HCT116 (cell line): ENCODE measurements around the gene MIF4GD. TPM values are rescaled to one million over a fixed set of nuclear protein-coding genes. Genes with fewer than 3 reads are reported as not detected.

ENCODE experiments used
- ATAC-seq: fragments of 200-7000 bp; cut with Tn5 transposase; 2 replicates; pipeline ENCODE4 v1.9.1; 2020; ENCODE audit warnings: mild to moderate bottlenecking, moderate library complexity
- BruUV-seq: library from RNA; stranded (reverse); fragments of 400-500 nt; replicated peaks from 2 replicates; lab custom pipeline; 2021; lab: Mats Ljungman, UMichigan
- CTCF ChIA-PET: fragments of 300-600 bp; sonication (Branson Sonifier 250); formaldehyde crosslinking; loops from one replicate; lab custom pipeline; 2021; ENCODE audit warnings: antibody characterized with exemption; lab: Charles Lee
- POLR2A ChIA-PET: fragments of 300-600, 350-600 bp; sonication (Branson Sonifier 250); formaldehyde crosslinking; loops from one replicate; lab custom pipeline; 2021; ENCODE audit warnings: antibody characterized with exemption; lab: Charles Lee
- RAD21 ChIA-PET, 2 experiments: fragments of 300-600 bp; sonication (Branson Sonifier 250); formaldehyde crosslinking; loops; one replicate each; lab custom pipeline; 2023; ENCODE audit warnings: low total read pairs in 2 of 2; ENCODE audit not compliant: uncharacterized antibody in 2 of 2, unreplicated experiment in 2 of 2, low non-redundant PET in 1 of 2; lab: Charles Lee
- DNase-seq: peaks from one replicate; pipeline ENCODE4 v3.0.0-alpha.2; 2010; ENCODE audit warnings: low read depth, low spot score
- H2AFZ ChIP-seq: fragments of 200-600 bp; shearing (Covaris generic), sonication (generic); 2 replicates; pipeline ENCODE4 v1.6.1; 2017; ENCODE audit warnings: low read depth, mixed run types, mixed read lengths, antibody characterized with exemption, low read length; ENCODE audit not compliant: poor library complexity, severe bottlenecking
- H3K27ac ChIP-seq: 2 replicates; pipeline ENCODE4 v1.5.1; 2012; ENCODE audit warnings: low read depth, low read length
- H3K27me3 ChIP-seq: fragments of 200-600 bp; sonication (generic); 2 replicates; pipeline ENCODE4 v1.6.1; 2016; ENCODE audit warnings: mixed run types, low read length, mixed read lengths; ENCODE audit not compliant: insufficient read depth
- H3K36me3 ChIP-seq, 2 experiments: fragments of 200-500 bp in 1 of 2; fragments of 200-600 bp in 1 of 2; sonication (Bioruptor generic) in 1 of 2; sonication (generic) in 1 of 2; 2 replicates each; pipeline versions ENCODE4 v1.5.1 to v1.6.1; 2014 to 2016; ENCODE audit warnings: low read length in 2 of 2, inconsistent platforms in 1 of 2, mixed read lengths in 1 of 2, mixed run types in 1 of 2; ENCODE audit not compliant: insufficient read depth in 2 of 2, control insufficient read depth in 1 of 2
- H3K4me1 ChIP-seq, 2 experiments: fragments of 200-600 bp in 1 of 2; sonication (generic) in 1 of 2; 2 replicates each; pipeline versions ENCODE4 v1.5.1 to v1.6.1; 2012 to 2017; ENCODE audit warnings: low read length in 2 of 2, inconsistent platforms in 1 of 2, mild to moderate bottlenecking in 1 of 2, mixed read lengths in 1 of 2, mixed run types in 1 of 2, moderate library complexity in 1 of 2; ENCODE audit not compliant: insufficient read depth in 2 of 2, control insufficient read depth in 1 of 2
- H3K4me2 ChIP-seq: fragments of 200-600 bp; sonication (generic); 2 replicates; pipeline ENCODE4 v1.6.1; 2017; ENCODE audit warnings: mixed run types, low read length, mixed read lengths
- H3K4me3 ChIP-seq, 2 experiments: fragments of 200-600 bp in 1 of 2; sonication (generic) in 1 of 2; replicated peaks in 1 of 2; 2 replicates each; pipeline ENCODE4 v1.5.1; 2011 to 2016; ENCODE audit warnings: low read length in 2 of 2, control low read depth in 1 of 2, low read depth in 1 of 2, mild to moderate bottlenecking in 1 of 2, mixed read lengths in 1 of 2, mixed run types in 1 of 2
- H3K79me2 ChIP-seq: fragments of 200-600 bp; sonication (generic); 2 replicates; pipeline ENCODE4 v1.6.1; 2017; ENCODE audit warnings: mild to moderate bottlenecking, mixed run types, low read length, moderate library complexity, mixed read lengths; ENCODE audit not compliant: insufficient read depth
- H3K9ac ChIP-seq: fragments of 200-600 bp; sonication (generic); 2 replicates; pipeline ENCODE4 v1.6.1; 2016; ENCODE audit warnings: low read length, mixed read lengths
- H3K9me2 ChIP-seq: fragments of 200-600 bp; sonication (generic), shearing (Covaris generic); 2 replicates; pipeline ENCODE4 v1.6.1; 2017; ENCODE audit warnings: mixed run types, mild to moderate bottlenecking, moderate library complexity; ENCODE audit not compliant: insufficient read depth
- H3K9me3 ChIP-seq, 2 experiments: fragments of 200-500 bp in 1 of 2; fragments of 200-600 bp in 1 of 2; sonication (Bioruptor generic) in 1 of 2; sonication (generic) in 1 of 2; 2 replicates each; pipeline ENCODE4 v1.6.1; 2014 to 2017; ENCODE audit warnings: low read length in 2 of 2, mixed read lengths in 2 of 2, inconsistent platforms in 1 of 2, low read depth in 1 of 2, mild to moderate bottlenecking in 1 of 2, mixed run types in 1 of 2, moderate library complexity in 1 of 2; ENCODE audit not compliant: control insufficient read depth in 1 of 2, insufficient read depth in 1 of 2
- H4K20me1 ChIP-seq: fragments of 200-600 bp; sonication (generic), shearing (Covaris generic); 2 replicates; pipeline ENCODE4 v1.6.1; 2017; ENCODE audit warnings: mixed run types, mild to moderate bottlenecking, moderate library complexity; ENCODE audit not compliant: insufficient read depth
- CBX3 ChIP-seq: IDR thresholded peaks from 2 replicates; pipeline ENCODE4 v1.6.1; 2012; ENCODE audit warnings: low read depth
- ELF1 ChIP-seq: IDR thresholded peaks from 2 replicates; pipeline ENCODE4 v1.6.1; 2012; ENCODE audit warnings: low read depth, borderline replicate concordance
- EZH2phosphoT487 ChIP-seq: fragments of 200-600 bp; IDR thresholded peaks from 2 replicates; pipeline ENCODE4 v1.6.1; 2018; ENCODE audit warnings: antibody characterized with exemption, borderline replicate concordance
- FOSL1 ChIP-seq: IDR thresholded peaks from 2 replicates; pipeline ENCODE4 v1.6.1; 2012; ENCODE audit warnings: low read depth
- JUND ChIP-seq: IDR thresholded peaks from 2 replicates; pipeline ENCODE4 v1.6.1; 2012
- POLR2A ChIP-seq: IDR thresholded peaks from 2 replicates; pipeline ENCODE4 v1.7.0; 2011; ENCODE audit warnings: borderline replicate concordance; ENCODE audit not compliant: insufficient read depth, insufficient read length; ENCODE audit errors: extremely low read depth
- RAD21 ChIP-seq: IDR thresholded peaks from 2 replicates; pipeline ENCODE4 v1.6.1; 2012; ENCODE audit warnings: low read depth, mild to moderate bottlenecking
- SIN3A ChIP-seq: IDR thresholded peaks from 2 replicates; pipeline ENCODE4 v1.6.1; 2012; ENCODE audit warnings: low read depth
- SP1 ChIP-seq: IDR thresholded peaks from 2 replicates; pipeline ENCODE4 v1.6.1; 2012; ENCODE audit warnings: low read depth
- SRF ChIP-seq: IDR thresholded peaks from 2 replicates; pipeline ENCODE4 v1.6.1; 2012; ENCODE audit warnings: low read depth
- TCF7L2 ChIP-seq: IDR thresholded peaks from 2 replicates; pipeline ENCODE4 v1.7.0; 2011; ENCODE audit warnings: borderline replicate concordance, inconsistent platforms; ENCODE audit not compliant: insufficient read depth, insufficient read length; ENCODE audit errors: extremely low read depth
- ZFX ChIP-seq: fragments of 450-650 bp; IDR thresholded peaks from 2 replicates; pipeline ENCODE4 v1.6.1; 2017
- ZNF274 ChIP-seq: fragments of 200-500 bp; sonication (Bioruptor generic); IDR thresholded peaks from 2 replicates; pipeline ENCODE4 v1.6.1; 2014; ENCODE audit warnings: mild to moderate bottlenecking, low read depth, low read length, inconsistent platforms
- intact Hi-C: fragments of 100-400 bp; cut with micrococcal nuclease; formaldehyde crosslinking; loops from 2 replicates; pipeline ENCODE4 v1.10.0; 2022
- total RNA-seq: library from RNA; stranded (reverse); gene quantifications from one replicate; pipeline ENCODE4 v1.2.1, GENCODE V29; 2021; ENCODE audit not compliant: unreplicated experiment
- TF ChIP-seq, protein P1 (sequence below), 3 experiments: fragments of 200-600 bp in 1 of 3; sonication (generic) in 1 of 3; IDR thresholded peaks in 2 of 3; conservative IDR thresholded peaks in 1 of 3; 2 replicates each; pipeline ENCODE4 v1.5.1; 2012 to 2017; ENCODE audit warnings: low read depth in 2 of 3, low read length in 2 of 3, antibody characterized with exemption in 1 of 3, borderline replicate concordance in 1 of 3, control low read depth in 1 of 3, mild to moderate bottlenecking in 1 of 3, mixed read lengths in 1 of 3, mixed run types in 1 of 3, moderate library complexity in 1 of 3; ENCODE audit not compliant: insufficient read depth in 1 of 3
- TF ChIP-seq, protein P2 (sequence below): IDR thresholded peaks from 2 replicates; pipeline ENCODE4 v1.6.1; 2012; ENCODE audit warnings: low read depth
- TF ChIP-seq, protein P3 (sequence below): IDR thresholded peaks from 2 replicates; pipeline ENCODE4 v1.6.1; 2012
- TF ChIP-seq, protein P4 (sequence below): IDR thresholded peaks from 2 replicates; pipeline ENCODE4 v1.6.1; 2011; ENCODE audit warnings: mild to moderate bottlenecking, low read length, moderate library complexity; ENCODE audit not compliant: insufficient replicate concordance; ENCODE audit errors: extremely low read depth

The MIF4GD gene
- total RNA-seq, 1 experiment from 2014 or later: 35.2 TPM

DNA sequence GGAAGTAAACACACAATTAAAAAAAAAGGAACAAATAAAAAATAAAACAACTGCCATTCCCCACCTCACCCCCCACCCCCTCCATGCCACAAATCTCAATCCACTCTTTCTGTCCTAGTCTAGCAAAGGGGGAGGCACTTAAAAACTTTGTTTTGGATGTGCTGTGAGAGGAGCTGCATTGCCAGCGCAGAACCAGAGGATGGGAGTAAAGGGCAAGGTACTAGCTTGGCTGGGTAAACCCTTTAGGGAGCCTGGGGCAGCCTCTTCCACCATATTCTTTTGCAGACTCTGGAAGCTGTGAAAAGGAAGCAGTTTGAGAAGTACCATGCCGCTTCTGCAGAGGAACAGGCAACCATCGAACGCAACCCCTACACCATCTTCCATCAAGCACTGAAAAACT lies 8.0 kb downstream of the MIF4GD start:
- H3K27me3 ChIP-seq: no peaks in the 10 kb centered on the region
- no peaks in the 10 kb centered on the region for H4K20me1 ChIP-seq
- intact Hi-C loops: loop anchor here (10.0 kb wide), 1 partner anchor 148 kb away; no protein-coding TSS in a partner anchor
- ChIA-PET CTCF (interaction anchor here (1.0 to 5.8 kb wide), 5 partner anchors 7 to 149 kb away, joined by 3 to 42 read pairs (median 4); partner anchors contain the start of genes GRB2, MIF4GD and SLC25A19), POLR2A (interaction anchor here (0.7 to 2.6 kb wide), 2 partner anchors 26 to 436 kb away, joined by 3 to 13 read pairs; partner anchors contain the start of gene SLC25A19), RAD21 (interaction anchor here in 1 of 2 experiments (0.8 to 1.2 kb wide), 3 partner anchors 8 to 149 kb away, joined by 3 to 5 read pairs (median 3); partner anchors contain the start of genes GRB2 and MIF4GD)
- H3K9me3 ChIP-seq: no peaks in the 10 kb centered on the region
- BruUV-seq: no TSS peak
- peaks cover 18 to 39% of the 10 kb centered on the region in 2 experiments; a peak in 3 of 4 replicates for H3K36me3 ChIP-seq
- peaks cover 17 to 35% of the 10 kb centered on the region in 2 experiments for H3K4me1 ChIP-seq
- H3K9me2 ChIP-seq: no peaks in the 10 kb centered on the region
- ATAC-seq (no peak), DNase-seq (no peak)
- no peak for TF ChIP-seq CBX3
- no peak for TF ChIP-seq SRF
- TF ChIP-seq FOSL1: no peak
- TF ChIP-seq ZNF274: no peak
- no peak for TF ChIP-seq SP1
- TF ChIP-seq ZFX: no peak
- TF ChIP-seq EZH2phosphoT487: no peak
- TF ChIP-seq, protein P1, sequence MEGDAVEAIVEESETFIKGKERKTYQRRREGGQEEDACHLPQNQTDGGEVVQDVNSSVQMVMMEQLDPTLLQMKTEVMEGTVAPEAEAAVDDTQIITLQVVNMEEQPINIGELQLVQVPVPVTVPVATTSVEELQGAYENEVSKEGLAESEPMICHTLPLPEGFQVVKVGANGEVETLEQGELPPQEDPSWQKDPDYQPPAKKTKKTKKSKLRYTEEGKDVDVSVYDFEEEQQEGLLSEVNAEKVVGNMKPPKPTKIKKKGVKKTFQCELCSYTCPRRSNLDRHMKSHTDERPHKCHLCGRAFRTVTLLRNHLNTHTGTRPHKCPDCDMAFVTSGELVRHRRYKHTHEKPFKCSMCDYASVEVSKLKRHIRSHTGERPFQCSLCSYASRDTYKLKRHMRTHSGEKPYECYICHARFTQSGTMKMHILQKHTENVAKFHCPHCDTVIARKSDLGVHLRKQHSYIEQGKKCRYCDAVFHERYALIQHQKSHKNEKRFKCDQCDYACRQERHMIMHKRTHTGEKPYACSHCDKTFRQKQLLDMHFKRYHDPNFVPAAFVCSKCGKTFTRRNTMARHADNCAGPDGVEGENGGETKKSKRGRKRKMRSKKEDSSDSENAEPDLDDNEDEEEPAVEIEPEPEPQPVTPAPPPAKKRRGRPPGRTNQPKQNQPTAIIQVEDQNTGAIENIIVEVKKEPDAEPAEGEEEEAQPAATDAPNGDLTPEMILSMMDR (IDR thresholded peaks at IDR 0.05 in 2 of 3, conservative IDR thresholded peaks at IDR 0.05 in 1 of 3; ENCODE audit: borderline replicate concordance in 1 of 3, insufficient read depth in 1 of 3, low read depth in 2 of 3, low read length in 2 of 3): peak in 2 of 3 experiments; percentile 20 to 38; a peak in 3 of 6 replicates
- no peak for TF ChIP-seq SIN3A
- TF ChIP-seq, protein P2, sequence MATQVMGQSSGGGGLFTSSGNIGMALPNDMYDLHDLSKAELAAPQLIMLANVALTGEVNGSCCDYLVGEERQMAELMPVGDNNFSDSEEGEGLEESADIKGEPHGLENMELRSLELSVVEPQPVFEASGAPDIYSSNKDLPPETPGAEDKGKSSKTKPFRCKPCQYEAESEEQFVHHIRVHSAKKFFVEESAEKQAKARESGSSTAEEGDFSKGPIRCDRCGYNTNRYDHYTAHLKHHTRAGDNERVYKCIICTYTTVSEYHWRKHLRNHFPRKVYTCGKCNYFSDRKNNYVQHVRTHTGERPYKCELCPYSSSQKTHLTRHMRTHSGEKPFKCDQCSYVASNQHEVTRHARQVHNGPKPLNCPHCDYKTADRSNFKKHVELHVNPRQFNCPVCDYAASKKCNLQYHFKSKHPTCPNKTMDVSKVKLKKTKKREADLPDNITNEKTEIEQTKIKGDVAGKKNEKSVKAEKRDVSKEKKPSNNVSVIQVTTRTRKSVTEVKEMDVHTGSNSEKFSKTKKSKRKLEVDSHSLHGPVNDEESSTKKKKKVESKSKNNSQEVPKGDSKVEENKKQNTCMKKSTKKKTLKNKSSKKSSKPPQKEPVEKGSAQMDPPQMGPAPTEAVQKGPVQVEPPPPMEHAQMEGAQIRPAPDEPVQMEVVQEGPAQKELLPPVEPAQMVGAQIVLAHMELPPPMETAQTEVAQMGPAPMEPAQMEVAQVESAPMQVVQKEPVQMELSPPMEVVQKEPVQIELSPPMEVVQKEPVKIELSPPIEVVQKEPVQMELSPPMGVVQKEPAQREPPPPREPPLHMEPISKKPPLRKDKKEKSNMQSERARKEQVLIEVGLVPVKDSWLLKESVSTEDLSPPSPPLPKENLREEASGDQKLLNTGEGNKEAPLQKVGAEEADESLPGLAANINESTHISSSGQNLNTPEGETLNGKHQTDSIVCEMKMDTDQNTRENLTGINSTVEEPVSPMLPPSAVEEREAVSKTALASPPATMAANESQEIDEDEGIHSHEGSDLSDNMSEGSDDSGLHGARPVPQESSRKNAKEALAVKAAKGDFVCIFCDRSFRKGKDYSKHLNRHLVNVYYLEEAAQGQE: no peak
- TF ChIP-seq, protein P3, sequence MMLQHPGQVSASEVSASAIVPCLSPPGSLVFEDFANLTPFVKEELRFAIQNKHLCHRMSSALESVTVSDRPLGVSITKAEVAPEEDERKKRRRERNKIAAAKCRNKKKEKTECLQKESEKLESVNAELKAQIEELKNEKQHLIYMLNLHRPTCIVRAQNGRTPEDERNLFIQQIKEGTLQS: no peak
- TF ChIP-seq, protein P4, sequence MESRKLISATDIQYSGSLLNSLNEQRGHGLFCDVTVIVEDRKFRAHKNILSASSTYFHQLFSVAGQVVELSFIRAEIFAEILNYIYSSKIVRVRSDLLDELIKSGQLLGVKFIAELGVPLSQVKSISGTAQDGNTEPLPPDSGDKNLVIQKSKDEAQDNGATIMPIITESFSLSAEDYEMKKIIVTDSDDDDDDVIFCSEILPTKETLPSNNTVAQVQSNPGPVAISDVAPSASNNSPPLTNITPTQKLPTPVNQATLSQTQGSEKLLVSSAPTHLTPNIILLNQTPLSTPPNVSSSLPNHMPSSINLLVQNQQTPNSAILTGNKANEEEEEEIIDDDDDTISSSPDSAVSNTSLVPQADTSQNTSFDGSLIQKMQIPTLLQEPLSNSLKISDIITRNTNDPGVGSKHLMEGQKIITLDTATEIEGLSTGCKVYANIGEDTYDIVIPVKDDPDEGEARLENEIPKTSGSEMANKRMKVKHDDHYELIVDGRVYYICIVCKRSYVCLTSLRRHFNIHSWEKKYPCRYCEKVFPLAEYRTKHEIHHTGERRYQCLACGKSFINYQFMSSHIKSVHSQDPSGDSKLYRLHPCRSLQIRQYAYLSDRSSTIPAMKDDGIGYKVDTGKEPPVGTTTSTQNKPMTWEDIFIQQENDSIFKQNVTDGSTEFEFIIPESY: no peak
- TF ChIP-seq POLR2A: no peak
- TF ChIP-seq RAD21: peak; percentile 21; the same call in 1 of the 2 replicates
- no peak for TF ChIP-seq JUND
- TF ChIP-seq ELF1: no peak
- no peak for TF ChIP-seq TCF7L2
- peak overlapping the region; percentile 83 to 97 for H3K4me3 ChIP-seq
- H3K27ac ChIP-seq: no peak overlapping the region
- peak overlapping the region; percentile 97 for H3K4me2 ChIP-seq
- H3K9ac ChIP-seq: peak overlapping the region; percentile 92
- H2AFZ ChIP-seq: no peak overlapping the region
- H3K79me2 ChIP-seq: peaks cover 61% of the 10 kb centered on the region
